B cell (primary cell): Measurements from ENCODE around the gene OSTF1. TPM values are rescaled to one million over a fixed set of nuclear protein-coding genes. Genes with fewer than 3 reads are reported as not detected.

ENCODE experiments used
- ATAC-seq: fragments of 200-7000 bp; cut with Tn5 transposase; one replicate; pipeline ENCODE4 v1.10.0; 2021; ENCODE audit warnings: low read depth, mild to moderate bottlenecking, moderate number of reproducible peaks, moderate library complexity
- CTCF ChIA-PET: fragments of 350-600 bp; sonication (Branson Sonifier 250); formaldehyde crosslinking; loops from one replicate; lab custom pipeline; 2021; ENCODE audit warnings: antibody characterized with exemption, inconsistent platforms; lab: Charles Lee
- POLR2A ChIA-PET: fragments of 350-600 bp; sonication (Branson Sonifier 250); formaldehyde crosslinking; loops from one replicate; lab custom pipeline; 2021; ENCODE audit warnings: antibody characterized with exemption; lab: Charles Lee
- DNase-seq: peaks from one replicate; pipeline ENCODE4 v3.0.0; 2013
- H2AFZ ChIP-seq: 2 replicates; pipeline ENCODE4 v1.6.1; 2012; ENCODE audit warnings: mild to moderate bottlenecking, low read depth, low read length; ENCODE audit not compliant: insufficient read depth, poor library complexity, severe bottlenecking
- H3K27ac ChIP-seq, 2 donors: 1 replicate in 1 of 2; 2 replicates in 1 of 2; pipeline ENCODE4 v1.5.1; 2012 to 2013; ENCODE audit warnings: low read length in 2 of 2, mild to moderate bottlenecking in 2 of 2, moderate library complexity in 1 of 2
- H3K27me3 ChIP-seq, 4 experiments: fragments of 200-600 bp in 1 of 4; sonication (generic) in 1 of 4; replicated peaks in 1 of 4; 1 replicate in 2 of 4; 2 replicates in 2 of 4; pipeline versions ENCODE4 v1.6.1 to v1.7.0; 2013 to 2016; ENCODE audit warnings: low read length in 3 of 4, mild to moderate bottlenecking in 2 of 4, mixed read lengths in 1 of 4, moderate library complexity in 1 of 4; ENCODE audit not compliant: insufficient read depth in 4 of 4, control insufficient read depth in 3 of 4; ENCODE audit errors: control extremely low read depth in 1 of 4
- H3K36me3 ChIP-seq, 2 experiments: replicated peaks in 1 of 2; 1 replicate in 1 of 2; 2 replicates in 1 of 2; pipeline versions ENCODE4 v1.6.1 to v1.7.1; 2013; ENCODE audit warnings: low read length in 1 of 2; ENCODE audit not compliant: insufficient read depth in 2 of 2, control insufficient read depth in 1 of 2; ENCODE audit errors: control extremely low read depth in 1 of 2, extremely low read depth in 1 of 2
- H3K4me1 ChIP-seq, 2 donors: fragments of 200-600 bp in 1 of 2; sonication (generic) in 1 of 2; 1 replicate in 1 of 2; 2 replicates in 1 of 2; pipeline versions ENCODE4 v1.5.1 to v1.6.1; 2013 to 2017; ENCODE audit warnings: low read length in 2 of 2; ENCODE audit not compliant: control insufficient read depth in 2 of 2, insufficient read depth in 2 of 2
- H3K4me2 ChIP-seq: replicated peaks from 2 replicates; pipeline ENCODE3; 2012; ENCODE audit warnings: mild to moderate bottlenecking, low read depth, low read length; ENCODE audit not compliant: poor library complexity, severe bottlenecking
- H3K4me3 ChIP-seq, 5 experiments: fragments of 200-600 bp in 1 of 5; sonication (generic) in 1 of 5; 1 replicate in 3 of 5; 2 replicates in 2 of 5; pipeline versions ENCODE4 v1.5.1 to v1.7.0; 2011 to 2016; ENCODE audit warnings: low read length in 4 of 5, mild to moderate bottlenecking in 4 of 5, low read depth in 2 of 5, control low read depth in 1 of 5, moderate library complexity in 1 of 5; ENCODE audit not compliant: insufficient read depth in 1 of 5; ENCODE audit errors: control extremely low read depth in 1 of 5, extremely low read depth in 1 of 5
- H3K79me2 ChIP-seq: fragments of 200-600 bp; sonication (generic); one replicate; pipeline ENCODE4 v1.6.0; 2016; ENCODE audit warnings: low read length; ENCODE audit not compliant: control insufficient read depth, insufficient read depth
- H3K9ac ChIP-seq: fragments of 200-600 bp; sonication (generic); 2 replicates; pipeline ENCODE4 v1.6.1; 2017; ENCODE audit warnings: mild to moderate bottlenecking, low read length, moderate library complexity
- H3K9me3 ChIP-seq, 3 donors: one replicate each; pipeline versions ENCODE4 v1.6.1 to v1.7.1; 2013; ENCODE audit warnings: low read length in 2 of 3; ENCODE audit not compliant: control insufficient read depth in 2 of 3, insufficient read depth in 1 of 3; ENCODE audit errors: control extremely low read depth in 1 of 3
- H4K20me1 ChIP-seq: 2 replicates; pipeline ENCODE4 v1.6.0; 2012; ENCODE audit warnings: mild to moderate bottlenecking, low read length; ENCODE audit not compliant: insufficient read depth, control insufficient read depth, poor library complexity, severe bottlenecking
- H3K27ac Mint-ChIP-seq: one replicate; pipeline ENCODE4 v1.8.0; 2021; ENCODE audit warnings: mixed read lengths
- H3K27me3 Mint-ChIP-seq: one replicate; pipeline ENCODE4 v1.8.0; 2021; ENCODE audit warnings: mixed read lengths
- H3K4me1 Mint-ChIP-seq: one replicate; pipeline ENCODE4 v1.8.0; 2021; ENCODE audit warnings: mixed read lengths
- H3K4me3 Mint-ChIP-seq: one replicate; pipeline ENCODE4 v1.8.0; 2021; ENCODE audit warnings: mixed read lengths
- H3K9me3 Mint-ChIP-seq: one replicate; pipeline ENCODE4 v1.8.0; 2022; ENCODE audit warnings: mixed read lengths; ENCODE audit not compliant: insufficient read depth
- CTCF ChIP-seq: fragments of 200-600 bp; IDR thresholded peaks from one replicate; pipeline ENCODE4 v1.8.0; 2022; ENCODE audit warnings: antibody characterized with exemption, mild to moderate bottlenecking
- EZH2 ChIP-seq: IDR thresholded peaks from 2 replicates; pipeline ENCODE4 v1.6.1; 2012; ENCODE audit warnings: borderline replicate concordance, low read depth, mild to moderate bottlenecking, moderate library complexity, low read length; ENCODE audit not compliant: insufficient read depth, poor library complexity, severe bottlenecking
- WGBS: methylation state at CpG from one replicate; pipeline ENCODE4 v1.1.5; 2013; ENCODE audit warnings: missing lambda C conversion rate; ENCODE audit not compliant: insufficient coverage; 5-methylcytosine and 5-hydroxymethylcytosine counted together
- intact Hi-C: fragments of 100-400 bp; cut with micrococcal nuclease; formaldehyde crosslinking; loops from one replicate; pipeline ENCODE4 v1.10.0; 2022
- polyA plus RNA-seq: library from polyadenylated mRNA; depleted of rRNA; stranded (reverse); fragments of >200 nt; gene quantifications from 2 replicates; pipeline ENCODE4 v1.2.3, GENCODE V29; 2012
- total RNA-seq, 2 donors: library from RNA; stranded (reverse); fragments of 120-200 nt in 1 of 2; gene quantifications; 1 replicate in 1 of 2; 2 replicates in 1 of 2; pipeline versions ENCODE4 v1.2.3 to v1.2.4, GENCODE V29; 2013 to 2022

Gene OSTF1
- total and polyA plus RNA-seq, 2 donors (not counting 1 experiment from before 2014, with no cell fraction given) = 33.8 to 62.0 TPM

GRCh38 chr9:75156858-75157257, 68.5 kb downstream of the OSTF1 start:
- no peak for TF ChIP-seq CTCF
- TF ChIP-seq EZH2 = no peak
- Histone ChIP-seq H2AFZ (no peak overlapping the region), H3K27me3 (no peaks in the 10 kb centered on the region), H3K36me3 (peaks cover 8% of the 10 kb centered on the region in 2 experiments), H3K9ac (no peak overlapping the region), H3K9me3 (no peaks in the 10 kb centered on the region), H3K4me1 (no peaks in the 10 kb centered on the region), H3K4me2 (no peak overlapping the region), H4K20me1 (no peaks in the 10 kb centered on the region), H3K79me2 (no peaks in the 10 kb centered on the region), H3K4me3 (no peak overlapping the region), H3K27ac (no peak overlapping the region)
- no CpG with 5 or more reads among the region's 1 CpG for WGBS
- Mint-ChIP-seq H3K4me1 (no peaks in the 10 kb centered on the region), H3K27ac (no peak overlapping the region), H3K4me3 (no peak overlapping the region), H3K9me3 (no peaks in the 10 kb centered on the region), H3K27me3 (no peaks in the 10 kb centered on the region)
- intact Hi-C loops = no loop called here
- DNase-seq (no peak), ATAC-seq (no peak)
- ChIA-PET CTCF (no interaction called here), POLR2A (no interaction called here)

GRCh38 chr9:75161116-75161857, 73.0 kb downstream of the OSTF1 start:
- Histone ChIP-seq H3K9me3 (peaks cover 0 to 3% (median 0%) of the 10 kb centered on the region in 3 donors), H3K27ac (no peak overlapping the region), H3K79me2 (no peaks in the 10 kb centered on the region), H3K27me3 (no peaks in the 10 kb centered on the region), H2AFZ (no peak overlapping the region), H3K4me1 (no peaks in the 10 kb centered on the region), H3K9ac (no peak overlapping the region), H3K4me3 (no peak overlapping the region), H3K36me3 (no peaks in the 10 kb centered on the region), H3K4me2 (no peak overlapping the region), H4K20me1 (no peaks in the 10 kb centered on the region)
- Mint-ChIP-seq H3K4me3 (no peak overlapping the region), H3K4me1 (no peaks in the 10 kb centered on the region), H3K27ac (no peak overlapping the region), H3K27me3 (no peaks in the 10 kb centered on the region), H3K9me3 (no peaks in the 10 kb centered on the region)
- DNase-seq (no peak), ATAC-seq (no peak)
- WGBS = no CpG with 5 or more reads among the region's 2 CpGs
- ChIA-PET CTCF (no interaction called here), POLR2A (no interaction called here)
- TF ChIP-seq EZH2 (no peak), CTCF (no peak)
- intact Hi-C loops = no loop called here
